ENCODE measurements around the gene SFTPB. TPM values are rescaled to one million over a fixed set of nuclear protein-coding genes. Genes with fewer than 3 reads are reported as not detected.

Gene SFTPB
- total RNA-seq, 1 donor, result not detected

- no peaks in the 10 kb centered on the region for H4K20me1 ChIP-seq (ENCODE audit: insufficient read depth, low read length)
- no peak for DNase-seq (ENCODE audit: insufficient read length, low spot score, missing footprints)
These were observed 8.0 kb upstream of the SFTPB start for GRCh38 chr2:85675866-85676548.

GRCh38 chr2:85675427-85675826, 7.4 kb upstream of the SFTPB start:
- no peak overlapping the region for H3K4me2 ChIP-seq (ENCODE audit: insufficient read depth, low read length)
- H3K9me3 ChIP-seq (ENCODE audit: low read depth, low read length), result no peaks in the 10 kb centered on the region
- TF ChIP-seq CTCF (IDR thresholded peaks at IDR 0.05; ENCODE audit: extremely low read depth, low read depth, low read length), result no peak
- no peak for DNase-seq (ENCODE audit: insufficient read length, low spot score, missing footprints)
- H3K4me3 ChIP-seq (ENCODE audit: insufficient read depth, low read length), result no peak overlapping the region
- no peaks in the 10 kb centered on the region for H3K27me3 ChIP-seq (ENCODE audit: insufficient read depth, low read length)
- no peak overlapping the region for H2AFZ ChIP-seq (ENCODE audit: low read length)
- H3K4me1 ChIP-seq (ENCODE audit: insufficient read depth, low read length), result peaks cover 5% of the 10 kb centered on the region
- no peaks in the 10 kb centered on the region for H3K36me3 ChIP-seq (ENCODE audit: insufficient read depth, low read length)
- H3K79me2 ChIP-seq (ENCODE audit: insufficient read depth, low read length), result no peaks in the 10 kb centered on the region
- H4K20me1 ChIP-seq (ENCODE audit: insufficient read depth, low read length), result no peaks in the 10 kb centered on the region
- H3K27ac ChIP-seq (ENCODE audit: low read depth, low read length), result no peak overlapping the region

More at GRCh38 chr2:85675866-85676548, 8.0 kb upstream of the SFTPB start:
- no peak for TF ChIP-seq CTCF (IDR thresholded peaks at IDR 0.05; ENCODE audit: extremely low read depth, low read depth, low read length)
- Histone ChIP-seq H3K79me2 (ENCODE audit: insufficient read depth, low read length) (no peaks in the 10 kb centered on the region), H3K9me3 (ENCODE audit: low read depth, low read length) (no peaks in the 10 kb centered on the region), H3K4me3 (ENCODE audit: insufficient read depth, low read length) (no peak overlapping the region), H3K27ac (ENCODE audit: low read depth, low read length) (no peak overlapping the region), H3K27me3 (ENCODE audit: insufficient read depth, low read length) (no peaks in the 10 kb centered on the region), H3K36me3 (ENCODE audit: insufficient read depth, low read length) (no peaks in the 10 kb centered on the region), H2AFZ (ENCODE audit: low read length) (no peak overlapping the region), H3K4me1 (ENCODE audit: insufficient read depth, low read length) (peaks cover 5% of the 10 kb centered on the region), H3K4me2 (ENCODE audit: insufficient read depth, low read length) (no peak overlapping the region)

GRCh38 chr2:85674417-85674816, 6.4 kb upstream of the SFTPB start:
- no peak for DNase-seq (ENCODE audit: insufficient read length, low spot score, missing footprints)
- H3K9me3 ChIP-seq (ENCODE audit: low read depth, low read length), result no peaks in the 10 kb centered on the region
- H4K20me1 ChIP-seq (ENCODE audit: insufficient read depth, low read length), result no peaks in the 10 kb centered on the region
- no peaks in the 10 kb centered on the region for H3K36me3 ChIP-seq (ENCODE audit: insufficient read depth, low read length)
- peaks cover 5% of the 10 kb centered on the region for H3K4me1 ChIP-seq (ENCODE audit: insufficient read depth, low read length)
- H3K27me3 ChIP-seq (ENCODE audit: insufficient read depth, low read length), result peaks cover 3% of the 10 kb centered on the region
- no peak overlapping the region for H3K4me2 ChIP-seq (ENCODE audit: insufficient read depth, low read length)
- H3K4me3 ChIP-seq (ENCODE audit: insufficient read depth, low read length), result no peak overlapping the region
- no peaks in the 10 kb centered on the region for H3K79me2 ChIP-seq (ENCODE audit: insufficient read depth, low read length)
- no peak overlapping the region for H2AFZ ChIP-seq (ENCODE audit: low read length)
- no peak for TF ChIP-seq CTCF (IDR thresholded peaks at IDR 0.05; ENCODE audit: extremely low read depth, low read depth, low read length)
- H3K27ac ChIP-seq (ENCODE audit: low read depth, low read length), result no peak overlapping the region

- H3K4me1 ChIP-seq (ENCODE audit: insufficient read depth, low read length), result peaks cover under 1% of the 10 kb centered on the region
- H3K9me3 ChIP-seq (ENCODE audit: low read depth, low read length), result no peaks in the 10 kb centered on the region
- peaks cover 3% of the 10 kb centered on the region for H3K27me3 ChIP-seq (ENCODE audit: insufficient read depth, low read length)
- H3K4me3 ChIP-seq (ENCODE audit: insufficient read depth, low read length), result no peak overlapping the region
- no peaks in the 10 kb centered on the region for H3K79me2 ChIP-seq (ENCODE audit: insufficient read depth, low read length)
- no peak for TF ChIP-seq CTCF (IDR thresholded peaks at IDR 0.05; ENCODE audit: extremely low read depth, low read depth, low read length)
- no peak for DNase-seq (ENCODE audit: insufficient read length, low spot score, missing footprints)
- H2AFZ ChIP-seq (ENCODE audit: low read length), result no peak overlapping the region
- H3K4me2 ChIP-seq (ENCODE audit: insufficient read depth, low read length), result no peak overlapping the region
- H3K27ac ChIP-seq (ENCODE audit: low read depth, low read length), result no peak overlapping the region
- H4K20me1 ChIP-seq (ENCODE audit: insufficient read depth, low read length), result no peaks in the 10 kb centered on the region
- H3K36me3 ChIP-seq (ENCODE audit: insufficient read depth, low read length), result no peaks in the 10 kb centered on the region
These were observed 5.8 kb upstream of the SFTPB start for GRCh38 chr2:85673716-85674375.
